H1 (cell line): ENCODE measurements around the gene CEP126. TPM values are rescaled to one million over a fixed set of nuclear protein-coding genes. Genes with fewer than 3 reads are reported as not detected.

ENCODE experiments used
- CTCF ChIA-PET: fragments of 300-600 bp; sonication (Branson Sonifier 250); formaldehyde crosslinking; loops from one replicate; lab custom pipeline; 2021; ENCODE audit not compliant: partially characterized antibody; lab: Charles Lee
- POLR2A ChIA-PET: fragments of 300-600 bp; sonication (Branson Sonifier 250); formaldehyde crosslinking; loops from one replicate; lab custom pipeline; 2021; ENCODE audit warnings: inconsistent platforms; ENCODE audit not compliant: partially characterized antibody; lab: Charles Lee
- DNase-seq, 2 experiments: peaks; one replicate each; pipeline versions ENCODE4 v3.0.0 to v3.0.0-alpha.2; 2010 to 2022; ENCODE audit warnings: low spot score in 2 of 2, low read depth in 1 of 2, mixed read lengths in 1 of 2
- FAIRE-seq: peaks from 2 replicates; lab custom pipeline; 2011; peaks lifted over from hg19 to GRCh38; lab: Jason Lieb, UNC
- H2AFZ ChIP-seq: 2 replicates; pipeline ENCODE4 v1.8.1; 2012; ENCODE audit warnings: low read length, inconsistent platforms
- H2AK5ac ChIP-seq: 2 replicates; pipeline ENCODE4 v1.6.1; 2013; ENCODE audit warnings: low read depth, low read length
- H2BK120ac ChIP-seq: replicated peaks from 2 replicates; pipeline ENCODE3; 2013; ENCODE audit warnings: low read depth, low read length, inconsistent platforms
- H2BK12ac ChIP-seq: 2 replicates; pipeline ENCODE4 v1.6.1; 2013; ENCODE audit warnings: low read depth, low read length
- H2BK15ac ChIP-seq: 2 replicates; pipeline ENCODE4 v1.6.1; 2013; ENCODE audit warnings: low read length
- H2BK20ac ChIP-seq: 2 replicates; pipeline ENCODE4 v1.6.1; 2013; ENCODE audit warnings: low read length
- H2BK5ac ChIP-seq: 2 replicates; pipeline ENCODE4 v1.6.1; 2013; ENCODE audit warnings: low read depth, low read length
- H3K14ac ChIP-seq: 2 replicates; pipeline ENCODE4 v1.6.1; 2013; ENCODE audit warnings: inconsistent platforms; ENCODE audit not compliant: insufficient read length
- H3K18ac ChIP-seq: 2 replicates; pipeline ENCODE4 v1.6.1; 2013; ENCODE audit warnings: low read length; ENCODE audit errors: extremely low read depth
- H3K23ac ChIP-seq: 2 replicates; pipeline ENCODE4 v1.6.1; 2013; ENCODE audit warnings: inconsistent platforms; ENCODE audit not compliant: insufficient read length
- H3K23me2 ChIP-seq: 2 replicates; pipeline ENCODE4 v1.6.1; 2013; ENCODE audit warnings: low read depth, low read length
- H3K27ac ChIP-seq: 2 replicates; pipeline ENCODE4 v1.6.1; 2011; ENCODE audit warnings: low read depth, low read length, inconsistent platforms
- H3K27me3 ChIP-seq, 4 experiments: replicated peaks in 1 of 4; 1 replicate in 1 of 4; 2 replicates in 3 of 4; pipeline versions ENCODE4 v1.6.1 to v1.8.1; 2011 to 2013; ENCODE audit warnings: low read length in 3 of 4, mild to moderate bottlenecking in 3 of 4, inconsistent platforms in 2 of 4, mixed read lengths in 2 of 4, moderate library complexity in 1 of 4; ENCODE audit not compliant: control insufficient read depth in 3 of 4, insufficient read depth in 3 of 4; ENCODE audit errors: extremely low read depth in 1 of 4
- H3K36me3 ChIP-seq, 4 experiments: 2 replicates each; pipeline versions ENCODE4 v1.6.1 to v1.8.1; 2011 to 2013; ENCODE audit warnings: mild to moderate bottlenecking in 4 of 4, low read length in 3 of 4, moderate library complexity in 2 of 4, control low read depth in 1 of 4, inconsistent platforms in 1 of 4; ENCODE audit not compliant: insufficient read depth in 4 of 4, control insufficient read depth in 2 of 4
- H3K4ac ChIP-seq: replicated peaks from 2 replicates; pipeline ENCODE3; 2013; ENCODE audit warnings: low read length, low read depth, mixed read lengths, inconsistent platforms; ENCODE audit not compliant: insufficient read length
- H3K4me1 ChIP-seq, 4 experiments: replicated peaks in 1 of 4; 1 replicate in 1 of 4; 2 replicates in 3 of 4; pipeline versions ENCODE4 v1.6.1 to v1.8.1; 2011 to 2013; ENCODE audit warnings: low read length in 3 of 4, inconsistent platforms in 2 of 4, mixed read lengths in 1 of 4; ENCODE audit not compliant: insufficient read depth in 4 of 4, control insufficient read depth in 3 of 4
- H3K4me2 ChIP-seq, 2 experiments: 2 replicates each; pipeline versions ENCODE4 v1.6.1 to v1.8.1; 2011 to 2013; ENCODE audit warnings: low read depth in 2 of 2, low read length in 2 of 2, control low read depth in 1 of 2, inconsistent platforms in 1 of 2, mild to moderate bottlenecking in 1 of 2; ENCODE audit not compliant: insufficient read depth in 1 of 2
- H3K4me3 ChIP-seq, 4 experiments: fragments of 200-600, 300-600 bp in 1 of 4; sonication (generic), shearing (Covaris generic), sonication (Bioruptor Twin) in 1 of 4; 2 replicates each; pipeline versions ENCODE4 v1.5.1 to v1.8.1; 2011 to 2016; ENCODE audit warnings: low read length in 4 of 4, low read depth in 3 of 4, control low read depth in 2 of 4, inconsistent platforms in 2 of 4, mild to moderate bottlenecking in 2 of 4, mixed read lengths in 1 of 4, moderate library complexity in 1 of 4; ENCODE audit not compliant: insufficient read depth in 2 of 4; ENCODE audit errors: extremely low read depth in 1 of 4
- H3K56ac ChIP-seq: replicated peaks from 2 replicates; pipeline ENCODE3; 2013; ENCODE audit warnings: low read depth, mild to moderate bottlenecking, mixed read lengths, low read length, inconsistent platforms; ENCODE audit not compliant: insufficient read length
- H3K79me1 ChIP-seq: 2 replicates; pipeline ENCODE4 v1.6.1; 2013; ENCODE audit warnings: low read depth, low read length, control low read depth
- H3K79me2 ChIP-seq, 2 experiments: 2 replicates each; pipeline versions ENCODE4 v1.6.1 to v1.8.1; 2012 to 2013; ENCODE audit warnings: low read length in 2 of 2, mild to moderate bottlenecking in 2 of 2, inconsistent platforms in 1 of 2; ENCODE audit not compliant: insufficient read depth in 2 of 2, control insufficient read depth in 1 of 2
- H3K9ac ChIP-seq, 4 experiments: replicated peaks in 1 of 4; 1 replicate in 1 of 4; 2 replicates in 3 of 4; pipeline versions ENCODE4 v1.6.1 to v1.8.1; 2011 to 2013; ENCODE audit warnings: low read depth in 3 of 4, low read length in 3 of 4, control low read depth in 2 of 4, mild to moderate bottlenecking in 2 of 4, moderate library complexity in 2 of 4, inconsistent platforms in 1 of 4; ENCODE audit errors: extremely low read depth in 1 of 4
- H3K9me3 ChIP-seq, 2 experiments: 2 replicates each; pipeline versions ENCODE4 v1.6.1 to v1.8.1; 2012 to 2013; ENCODE audit warnings: mild to moderate bottlenecking in 2 of 2, moderate library complexity in 2 of 2, control low read depth in 1 of 2, inconsistent platforms in 1 of 2, low read depth in 1 of 2, low read length in 1 of 2, mixed read lengths in 1 of 2; ENCODE audit not compliant: insufficient read depth in 2 of 2
- H4K20me1 ChIP-seq, 2 experiments: replicated peaks in 1 of 2; 2 replicates each; pipeline versions ENCODE3 to v1.8.1; 2011 to 2013; ENCODE audit warnings: inconsistent platforms in 2 of 2, low read length in 2 of 2, mild to moderate bottlenecking in 1 of 2; ENCODE audit not compliant: insufficient read depth in 2 of 2, control insufficient read depth in 1 of 2
- H4K5ac ChIP-seq: 2 replicates; pipeline ENCODE4 v1.6.1; 2013; ENCODE audit warnings: low read length, low read depth, mixed read lengths, inconsistent platforms; ENCODE audit not compliant: insufficient read length
- H4K8ac ChIP-seq: 2 replicates; pipeline ENCODE4 v1.8.0; 2013; ENCODE audit warnings: mild to moderate bottlenecking, moderate library complexity, low read length, inconsistent platforms; ENCODE audit not compliant: insufficient read depth; ENCODE audit errors: extremely low read depth
- H4K91ac ChIP-seq: replicated peaks from 2 replicates; pipeline ENCODE3; 2013; ENCODE audit warnings: low read length, mixed read lengths, inconsistent platforms; ENCODE audit not compliant: insufficient read length
- CBX5 ChIP-seq: fragments of 300-800, 300-1000 bp; sonication (generic); IDR thresholded peaks from 2 replicates; pipeline ENCODE4 v1.7.1; 2016; ENCODE audit warnings: antibody characterized with exemption, low read length, low read depth
- CREB1 ChIP-seq: IDR thresholded peaks from 2 replicates; pipeline ENCODE4 v1.6.1; 2012; ENCODE audit warnings: inconsistent platforms
- EP300 ChIP-seq, 2 experiments: IDR thresholded peaks; 1 replicate in 1 of 2; 2 replicates in 1 of 2; pipeline ENCODE4 v1.6.1; 2011 to 2012; ENCODE audit warnings: low read depth in 2 of 2, low read length in 2 of 2, mild to moderate bottlenecking in 2 of 2, borderline replicate concordance in 1 of 2, inconsistent platforms in 1 of 2, moderate library complexity in 1 of 2
- GTF2F1 ChIP-seq: IDR thresholded peaks from 2 replicates; pipeline ENCODE4 v1.6.1; 2012; ENCODE audit warnings: low read depth, low read length, improper control_type of control experiment, borderline replicate concordance
- KDM5A ChIP-seq: fragments of 200-600 bp; IDR thresholded peaks from 2 replicates; pipeline ENCODE4 v1.7.1; 2012; ENCODE audit warnings: mild to moderate bottlenecking, low read length, inconsistent platforms, mixed read lengths
- TAF1 ChIP-seq: IDR thresholded peaks from 2 replicates; pipeline ENCODE4 v1.6.1; 2011; ENCODE audit warnings: mild to moderate bottlenecking, low read depth, low read length
- TAF7 ChIP-seq: optimal IDR thresholded peaks from 2 replicates; pipeline ENCODE3; 2011; ENCODE audit warnings: low read depth, mild to moderate bottlenecking, inconsistent platforms, low read length, moderate library complexity, borderline replicate concordance
- TCF12 ChIP-seq: IDR thresholded peaks from 2 replicates; pipeline ENCODE4 v1.6.1; 2011; ENCODE audit warnings: low read depth, mild to moderate bottlenecking, low read length
- TEAD4 ChIP-seq: IDR thresholded peaks from 2 replicates; pipeline ENCODE4 v1.6.1; 2012; ENCODE audit warnings: low read depth, low read length, inconsistent platforms, mixed read lengths
- WGBS, 2 experiments: shearing (Covaris generic) in 1 of 2; methylation state at CpG; one replicate each; pipeline versions ENCODE4 v1.1.6 to v1.1.7; 2013 to 2015; ENCODE audit warnings: low lambda C conversion rate in 2 of 2, mixed read lengths in 2 of 2, inconsistent platforms in 1 of 2, low coverage in 1 of 2, missing lambda C conversion rate in 1 of 2; ENCODE audit not compliant: insufficient replicate concordance in 2 of 2, insufficient coverage in 1 of 2, insufficient read length in 1 of 2; ENCODE audit errors: extremely low coverage in 1 of 2, missing lambda C conversion rate in 1 of 2; 5-methylcytosine and 5-hydroxymethylcytosine counted together
- polyA plus RNA-seq, 7 experiments: library from polyadenylated mRNA; depleted of rRNA in 3 of 7; stranded (reverse) in 5 of 7; unstranded in 2 of 7; fragments of >200 nt in 5 of 7; fragments of 200-250 nt in 2 of 7; gene quantifications; 1 replicate in 5 of 7; 2 replicates in 1 of 7; 4 replicates in 1 of 7; pipeline versions ENCODE4 v1.2.1 to v1.2.3, GENCODE V29; 2011 to 2013; ENCODE audit warnings: missing spikeins in 2 of 7, mixed read lengths in 2 of 7
- total RNA-seq: library from RNA; stranded (reverse); fragmentation: NEBNext Ultra II Directional; extraction: Animal tissue kit (Norgen Biotek cat#: 25700); gene quantifications from 2 replicates; pipeline ENCODE4 v1.2.1, GENCODE V29; 2021

CEP126 gene
- total and polyA plus RNA-seq, 2 of the 8 experiments (the other 6 are each of a cell fraction or from before 2014, with no cell fraction given) = 0.76 to 1.9 TPM

DNA sequence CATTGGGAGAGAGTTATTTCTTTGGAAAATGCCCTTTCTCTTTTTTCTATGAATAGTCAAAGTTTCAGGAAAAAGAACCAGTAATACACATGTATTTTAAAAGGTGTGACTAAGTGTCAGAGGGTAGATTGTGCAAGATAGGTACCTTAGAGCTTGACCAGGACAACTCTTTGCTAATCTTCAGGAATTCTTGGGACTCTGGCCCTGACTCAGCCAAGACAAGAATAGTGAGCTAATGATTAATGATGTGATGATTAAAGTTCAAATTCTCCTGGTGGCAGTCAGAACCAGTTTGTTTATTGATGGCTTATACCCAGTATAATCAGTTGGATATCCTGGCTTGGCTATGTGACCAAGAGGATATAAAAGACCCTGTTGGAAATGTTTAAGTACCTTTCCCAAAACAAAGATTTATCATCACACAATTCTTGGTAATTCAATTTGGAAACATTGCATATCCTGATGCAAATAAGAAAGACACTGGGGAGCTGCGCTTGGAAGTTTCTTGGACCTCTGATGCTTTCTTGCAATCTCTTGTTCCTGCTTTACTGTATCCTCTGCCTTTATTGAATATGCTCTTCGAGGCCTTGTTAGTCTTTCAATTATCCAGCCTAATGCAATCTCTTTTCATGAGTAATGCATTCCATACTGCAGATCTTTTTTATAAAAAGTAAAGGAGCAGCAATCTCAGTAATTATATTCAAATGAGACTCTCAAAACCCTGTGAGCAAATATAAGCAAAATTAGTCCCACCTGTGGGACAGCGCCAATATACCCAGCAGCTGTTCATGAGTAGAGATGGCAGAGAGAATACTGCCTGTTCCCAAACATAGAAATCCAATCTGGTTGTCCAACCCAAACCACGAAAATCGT, 48.0 kb upstream of the CEP126 start:
- 89% methylated on average over 5 of the region's 5 CpGs; no CpG with 5 or more reads in 1 of the 2 experiments for WGBS, 2 experiments
- no peak for DNase-seq
- no peak overlapping the region for H3K9ac ChIP-seq

More for the DNA sequence above, 48.0 kb upstream of the CEP126 start:
- Histone ChIP-seq H3K23ac (no peak overlapping the region), H4K91ac (no peak overlapping the region), H3K56ac (no peak overlapping the region), H3K79me1 (no peaks in the 10 kb centered on the region), H3K27ac (no peak overlapping the region), H2BK15ac (no peak overlapping the region), H4K5ac (no peak overlapping the region), H2BK12ac (no peak overlapping the region), H3K23me2 (no peaks in the 10 kb centered on the region), H2AK5ac (no peak overlapping the region), H4K20me1 (no peaks in the 10 kb centered on the region), H3K18ac (no peak overlapping the region), H3K4me1 (no peaks in the 10 kb centered on the region), H3K9me3 (peaks cover 4 to 7% of the 10 kb centered on the region in 2 experiments; a peak in 2 of 4 replicates), H3K79me2 (no peaks in the 10 kb centered on the region), H2BK20ac (no peak overlapping the region), H3K27me3 (no peaks in the 10 kb centered on the region), H2BK5ac (no peak overlapping the region), H4K8ac (no peak overlapping the region), H3K4me3 (no peak overlapping the region)
- FAIRE-seq = no peak
- TF ChIP-seq TEAD4 (no peak), CBX5 (no peak), TAF7 (no peak), TAF1 (no peak), TCF12 (no peak), CREB1 (no peak), EP300 (IDR thresholded peaks at IDR 0.05; ENCODE audit: borderline replicate concordance in 1 of 2, low read depth in 2 of 2, low read length in 2 of 2) (no peak), GTF2F1 (no peak), KDM5A (no peak)
- TF ChIP-seq, all 59 proteins: peak for 0
- no peak overlapping the region for H2AFZ ChIP-seq
- no peak overlapping the region for H3K4me2 ChIP-seq
- ChIA-PET CTCF (interaction anchor here (0.6 to 1.8 kb wide), 5 partner anchors 12 to 573 kb away, joined by 3 to 6 read pairs (median 3); no protein-coding TSS in a partner anchor), POLR2A (no interaction called here)
- H3K14ac ChIP-seq = no peak overlapping the region
- no peaks in the 10 kb centered on the region for H3K36me3 ChIP-seq
- H2BK120ac ChIP-seq = no peak overlapping the region
- no peak overlapping the region for H3K4ac ChIP-seq
